ENCODE measurements around the gene DNAH17.

The DNAH17 gene

GRCh38 chr17:78460951-78461798, 116.0 kb downstream of the DNAH17 start:
- TF ChIP-seq, protein P1, sequence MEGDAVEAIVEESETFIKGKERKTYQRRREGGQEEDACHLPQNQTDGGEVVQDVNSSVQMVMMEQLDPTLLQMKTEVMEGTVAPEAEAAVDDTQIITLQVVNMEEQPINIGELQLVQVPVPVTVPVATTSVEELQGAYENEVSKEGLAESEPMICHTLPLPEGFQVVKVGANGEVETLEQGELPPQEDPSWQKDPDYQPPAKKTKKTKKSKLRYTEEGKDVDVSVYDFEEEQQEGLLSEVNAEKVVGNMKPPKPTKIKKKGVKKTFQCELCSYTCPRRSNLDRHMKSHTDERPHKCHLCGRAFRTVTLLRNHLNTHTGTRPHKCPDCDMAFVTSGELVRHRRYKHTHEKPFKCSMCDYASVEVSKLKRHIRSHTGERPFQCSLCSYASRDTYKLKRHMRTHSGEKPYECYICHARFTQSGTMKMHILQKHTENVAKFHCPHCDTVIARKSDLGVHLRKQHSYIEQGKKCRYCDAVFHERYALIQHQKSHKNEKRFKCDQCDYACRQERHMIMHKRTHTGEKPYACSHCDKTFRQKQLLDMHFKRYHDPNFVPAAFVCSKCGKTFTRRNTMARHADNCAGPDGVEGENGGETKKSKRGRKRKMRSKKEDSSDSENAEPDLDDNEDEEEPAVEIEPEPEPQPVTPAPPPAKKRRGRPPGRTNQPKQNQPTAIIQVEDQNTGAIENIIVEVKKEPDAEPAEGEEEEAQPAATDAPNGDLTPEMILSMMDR (conservative IDR thresholded peaks at IDR 0.05; ENCODE audit: low read depth, low read length) = no peak
- no peak overlapping the region for H3K4me3 ChIP-seq (ENCODE audit: low read depth, low read length)
- no peak for DNase-seq (ENCODE audit: low read depth)

- no peak overlapping the region for H3K4me3 ChIP-seq (ENCODE audit: low read depth, low read length)
- no peak for DNase-seq (ENCODE audit: low read depth)
- TF ChIP-seq, protein P1 (conservative IDR thresholded peaks at IDR 0.05; ENCODE audit: low read depth, low read length) = no peak
Measured at GRCh38 chr17:78460176-78460675, 117.0 kb downstream of the DNAH17 start.

GRCh38 chr17:78459696-78460095, 117.5 kb downstream of the DNAH17 start:
- H3K4me3 ChIP-seq (ENCODE audit: low read depth, low read length) = no peak overlapping the region
- no peak for DNase-seq (ENCODE audit: low read depth)
- TF ChIP-seq, protein P1 (conservative IDR thresholded peaks at IDR 0.05; ENCODE audit: low read depth, low read length) = no peak

- DNase-seq (ENCODE audit: low read depth) = no peak
- no peak overlapping the region for H3K4me3 ChIP-seq (ENCODE audit: low read depth, low read length)
- TF ChIP-seq, protein P1 (conservative IDR thresholded peaks at IDR 0.05; ENCODE audit: low read depth, low read length) = no peak
Measured at GRCh38 chr17:78458736-78459335, 118.4 kb downstream of the DNAH17 start.

- H3K4me3 ChIP-seq (ENCODE audit: low read depth, low read length) = no peak overlapping the region
- TF ChIP-seq, protein P1 (conservative IDR thresholded peaks at IDR 0.05; ENCODE audit: low read depth, low read length) = no peak
- no peak for DNase-seq (ENCODE audit: low read depth)
Measured at GRCh38 chr17:78458091-78458490, 119.1 kb downstream of the DNAH17 start.

GRCh38 chr17:78454346-78454745, 122.8 kb downstream of the DNAH17 start:
- TF ChIP-seq, protein P1 (conservative IDR thresholded peaks at IDR 0.05; ENCODE audit: low read depth, low read length) = no peak
- H3K4me3 ChIP-seq (ENCODE audit: low read depth, low read length) = no peak overlapping the region
- no peak for DNase-seq (ENCODE audit: low read depth)

Measured in choroid plexus epithelial cell (primary cell).